Trophoblast cell (in vitro differentiated cells and primary cell): ENCODE results near the gene DESI1.
A peak's percentile ranks its signal among the peaks of the same experiment; 100 is the strongest.

Experiments
- DNase-seq, 2 donors: peaks; one replicate each; pipeline ENCODE4 v3.0.0-alpha.2; 2016
- H2AFZ ChIP-seq: 2 replicates; pipeline ENCODE4 v1.6.1; 2013; ENCODE audit warnings: low read length, moderate library complexity, mild to moderate bottlenecking; ENCODE audit not compliant: insufficient read depth, poor library complexity
- H2AK5ac ChIP-seq: 2 replicates; pipeline ENCODE4 v1.6.1; 2013; ENCODE audit warnings: mild to moderate bottlenecking, low read length
- H2BK120ac ChIP-seq: 2 replicates; pipeline ENCODE4 v1.6.1; 2013; ENCODE audit warnings: low read length, mild to moderate bottlenecking, moderate library complexity; ENCODE audit not compliant: insufficient read depth, poor library complexity
- H2BK12ac ChIP-seq: 2 replicates; pipeline ENCODE4 v1.6.1; 2013; ENCODE audit warnings: mild to moderate bottlenecking, low read length, moderate library complexity
- H2BK5ac ChIP-seq: 2 replicates; pipeline ENCODE4 v1.6.1; 2013; ENCODE audit warnings: low read length, low read depth, moderate library complexity, mild to moderate bottlenecking; ENCODE audit not compliant: poor library complexity
- H3K14ac ChIP-seq: 2 replicates; pipeline ENCODE4 v1.6.1; 2013; ENCODE audit warnings: mild to moderate bottlenecking, low read length
- H3K18ac ChIP-seq: 2 replicates; pipeline ENCODE4 v1.6.1; 2013; ENCODE audit warnings: mild to moderate bottlenecking, low read length
- H3K23ac ChIP-seq: 2 replicates; pipeline ENCODE4 v1.6.1; 2013; ENCODE audit warnings: low read length
- H3K27ac ChIP-seq: 2 replicates; pipeline ENCODE4 v1.5.1; 2013; ENCODE audit warnings: low read depth, mild to moderate bottlenecking, inconsistent platforms, low read length, moderate library complexity
- H3K27me3 ChIP-seq: 2 replicates; pipeline ENCODE4 v1.6.1; 2013; ENCODE audit warnings: inconsistent platforms, mild to moderate bottlenecking, low read length, moderate library complexity; ENCODE audit not compliant: insufficient read depth
- H3K36me3 ChIP-seq, 2 experiments: 1 replicate in 1 of 2; 2 replicates in 1 of 2; pipeline ENCODE4 v1.6.1; 2013; ENCODE audit warnings: low read length in 2 of 2, mild to moderate bottlenecking in 2 of 2, moderate library complexity in 1 of 2; ENCODE audit not compliant: insufficient read depth in 2 of 2, control insufficient read depth in 1 of 2
- H3K4ac ChIP-seq: 2 replicates; pipeline ENCODE4 v1.6.1; 2013; ENCODE audit warnings: low read depth, mild to moderate bottlenecking, low read length, moderate library complexity
- H3K4me1 ChIP-seq, 2 experiments: 1 replicate in 1 of 2; 2 replicates in 1 of 2; pipeline ENCODE4 v1.6.1; 2013; ENCODE audit warnings: low read length in 2 of 2, mild to moderate bottlenecking in 2 of 2, moderate library complexity in 1 of 2; ENCODE audit not compliant: insufficient read depth in 2 of 2, control insufficient read depth in 1 of 2
- H3K4me2 ChIP-seq: 2 replicates; pipeline ENCODE4 v1.6.1; 2013; ENCODE audit warnings: inconsistent platforms, mild to moderate bottlenecking, low read length, moderate library complexity
- H3K4me3 ChIP-seq: 2 replicates; pipeline ENCODE4 v1.5.1; 2013; ENCODE audit warnings: mild to moderate bottlenecking, low read depth, low read length, inconsistent platforms
- H3K79me1 ChIP-seq: one replicate; pipeline ENCODE4 v1.6.1; 2013; ENCODE audit warnings: low read length
- H3K79me2 ChIP-seq: 2 replicates; pipeline ENCODE4 v1.6.1; 2013; ENCODE audit warnings: low read length, mild to moderate bottlenecking; ENCODE audit not compliant: control insufficient read depth, insufficient read depth, poor library complexity
- H3K9ac ChIP-seq: 2 replicates; pipeline ENCODE4 v1.6.1; 2013; ENCODE audit warnings: mild to moderate bottlenecking, low read length
- H3K9me3 ChIP-seq: 2 replicates; pipeline ENCODE4 v1.6.1; 2013; ENCODE audit warnings: low read depth, mild to moderate bottlenecking, control low read depth, inconsistent platforms, low read length; ENCODE audit not compliant: insufficient read depth
- H4K12ac ChIP-seq: 2 replicates; pipeline ENCODE4 v1.6.1; 2013; ENCODE audit warnings: low read depth, mild to moderate bottlenecking, low read length, moderate library complexity
- H4K8ac ChIP-seq: 2 replicates; pipeline ENCODE4 v1.6.1; 2013; ENCODE audit warnings: low read depth, mild to moderate bottlenecking, low read length, moderate library complexity
- H4K91ac ChIP-seq: one replicate; pipeline ENCODE4 v1.6.1; 2013; ENCODE audit warnings: low read depth, mild to moderate bottlenecking, low read length, moderate library complexity
- WGBS: extraction: QIAGEN DNeasy Blood & Tissue Kit; methylation state at CpG from one replicate; pipeline ENCODE4 v1.1.7; 2013; ENCODE audit warnings: missing lambda C conversion rate; ENCODE audit not compliant: insufficient read length, insufficient coverage; ENCODE audit errors: extremely low coverage; 5-methylcytosine and 5-hydroxymethylcytosine counted together

DESI1 gene

DNA sequence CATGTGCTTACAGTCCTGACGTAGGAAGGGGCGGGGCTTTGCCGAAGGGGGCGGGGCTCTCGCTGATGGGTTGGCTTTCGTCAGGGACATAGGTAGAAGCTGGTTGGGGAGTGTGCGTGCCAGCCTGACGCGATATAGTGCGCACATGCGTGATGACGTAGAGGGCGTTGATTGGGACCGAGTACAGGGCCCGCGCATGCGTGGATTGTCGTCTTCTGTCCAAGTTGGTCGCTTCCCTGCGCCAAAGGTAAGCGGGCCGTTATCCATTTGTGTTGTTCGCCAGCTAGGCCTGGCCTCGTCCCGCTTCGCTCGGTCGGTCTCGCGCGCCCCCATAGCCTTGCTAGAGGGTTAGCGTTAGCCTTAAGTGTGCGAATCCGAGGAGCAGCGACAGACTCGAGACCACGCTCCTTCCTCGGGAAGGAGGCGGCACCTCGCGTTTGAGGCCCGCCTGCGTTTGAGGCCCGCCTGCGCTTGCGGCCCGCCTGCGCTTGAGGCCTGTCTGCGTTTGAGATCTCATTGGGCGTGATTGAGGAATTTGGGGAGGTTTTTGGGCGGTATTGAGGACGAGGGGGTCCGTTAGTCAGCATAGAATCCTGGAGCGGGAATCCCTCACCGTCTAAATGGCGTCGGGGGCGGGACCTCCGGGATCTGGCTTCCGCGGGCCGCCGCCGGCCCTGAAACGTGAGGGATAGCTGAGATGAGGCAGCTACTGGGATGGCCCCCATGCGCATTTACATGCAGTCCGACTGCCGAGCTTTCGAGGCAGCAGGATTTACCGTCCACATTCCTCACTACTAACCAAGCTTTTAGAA lies 462 bp upstream of the DESI1 start, which contains the start of gene XRCC6:
Gene XRCC6, plus strand, starts transcription at position 197 of the 812 bp plus-strand sequence. CDS start 710 bp downstream, outside the sequence.
- peak within 1 kb of the TSS; percentile 64 for H3K27ac ChIP-seq
- no CpG with 5 or more reads among the region's 70 CpGs for WGBS
- peak within 1 kb of the TSS; percentile 61 for H3K18ac ChIP-seq
- H3K36me3 ChIP-seq, result peaks cover 22 to 23% of the 10 kb centered on the region in 2 experiments
- H4K8ac ChIP-seq, result peak within 1 kb of the TSS; percentile 83
- DNase-seq, result peak; percentile 100
- peak within 1 kb of the TSS; percentile 79 for H3K4me2 ChIP-seq
- H3K9me3 ChIP-seq, result no peaks in the 10 kb centered on the region
- H3K4me3 ChIP-seq, result peak within 1 kb of the TSS; percentile 92
- H3K79me1 ChIP-seq, result peaks cover 9% of the 10 kb centered on the region
- H2BK120ac ChIP-seq, result peak within 1 kb of the TSS; percentile 18
- peak within 1 kb of the TSS; percentile 68 for H3K4ac ChIP-seq
- peak within 1 kb of the TSS; percentile 64 for H4K91ac ChIP-seq
- H3K23ac ChIP-seq, result no peak within 1 kb of the TSS
- peaks cover 7% of the 10 kb centered on the region for H3K79me2 ChIP-seq
- H4K12ac ChIP-seq, result peak within 1 kb of the TSS; percentile 59
- peak within 1 kb of the TSS; percentile 86 for H3K9ac ChIP-seq
- peak within 1 kb of the TSS; percentile 48 for H2AFZ ChIP-seq
- peak within 1 kb of the TSS; percentile 10 for H2BK5ac ChIP-seq
- H3K14ac ChIP-seq, result peak within 1 kb of the TSS; percentile 71
- peaks cover 2 to 5% of the 10 kb centered on the region in 2 experiments for H3K4me1 ChIP-seq
- H3K27me3 ChIP-seq, result no peaks in the 10 kb centered on the region
- peak within 1 kb of the TSS; percentile 69 for H2AK5ac ChIP-seq
- H2BK12ac ChIP-seq, result no peak within 1 kb of the TSS

DNA sequence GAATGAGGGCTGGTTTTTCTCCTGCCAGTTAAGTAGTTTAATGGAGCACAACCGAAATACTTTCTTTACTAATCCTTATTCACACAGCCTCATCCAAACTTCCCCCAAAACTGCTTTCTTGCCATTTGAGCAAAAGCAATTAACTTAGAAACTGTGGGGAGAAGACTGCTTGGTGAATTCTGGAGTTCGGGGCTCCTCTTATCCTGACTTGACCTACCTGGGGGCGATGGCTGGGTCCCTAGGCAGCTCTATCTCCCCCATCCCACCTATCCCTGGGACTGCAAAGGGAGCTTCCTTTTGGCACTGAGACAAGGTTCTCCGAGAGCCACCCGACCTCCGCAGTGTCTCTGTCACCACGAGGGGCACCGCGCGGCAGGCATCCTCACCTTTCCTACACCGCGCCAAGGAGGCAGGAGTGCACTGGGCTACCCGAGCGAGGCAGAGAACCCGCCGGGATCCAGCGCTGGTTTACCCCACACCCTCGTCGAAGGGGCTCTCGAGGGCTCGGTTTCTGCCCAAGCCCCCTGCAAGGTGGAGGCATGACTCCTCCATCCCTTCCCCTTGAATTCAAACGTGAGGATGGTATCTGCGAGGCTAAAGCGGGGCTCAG lies 759 bp downstream of the DESI1 start:
- Histone ChIP-seq H3K4ac (peak overlapping the region; percentile 53), H3K4me2 (peak overlapping the region; percentile 74), H3K79me2 (peaks cover 7% of the 10 kb centered on the region), H4K12ac (no peak overlapping the region), H3K4me1 (peaks cover 2 to 5% of the 10 kb centered on the region in 2 experiments), H2AK5ac (no peak overlapping the region), H3K36me3 (peaks cover 15 to 17% of the 10 kb centered on the region in 2 experiments), H3K9ac (peak overlapping the region; percentile 65), H2AFZ (peak overlapping the region; percentile 48), H3K27me3 (no peaks in the 10 kb centered on the region), H4K91ac (peak overlapping the region; percentile 9), H3K9me3 (no peaks in the 10 kb centered on the region), H2BK12ac (no peak overlapping the region), H4K8ac (peak overlapping the region; percentile 83), H3K27ac (peak overlapping the region; percentile 35), H2BK5ac (no peak overlapping the region), H3K4me3 (peak overlapping the region; percentile 87), H2BK120ac (no peak overlapping the region), H3K79me1 (peaks cover 9% of the 10 kb centered on the region), H3K18ac (peak overlapping the region; percentile 8), H3K14ac (peak overlapping the region; percentile 71), H3K23ac (no peak overlapping the region)
- no CpG with 5 or more reads among the region's 24 CpGs for WGBS
- peak; percentile 14 to 48 for DNase-seq

DNA sequence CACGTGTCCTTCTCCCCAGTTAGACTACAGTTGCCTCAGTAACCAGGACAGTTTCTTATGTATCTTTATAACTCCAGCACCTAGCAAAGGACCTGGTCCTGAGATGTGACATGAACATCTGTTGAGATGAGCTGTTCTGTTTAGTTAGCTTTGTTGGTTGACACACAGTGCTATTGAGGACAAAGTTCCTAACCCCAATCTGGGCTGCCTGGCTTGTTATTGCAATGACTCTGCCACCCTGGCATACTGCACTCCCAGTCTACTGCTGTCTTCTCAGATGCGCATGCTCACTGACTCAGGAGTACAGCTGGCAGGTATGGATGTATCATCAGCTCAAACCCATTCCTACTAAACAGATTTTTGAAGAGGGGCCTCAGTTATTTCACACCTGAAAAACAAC lies 7.4 kb downstream of the DESI1 start:
- Histone ChIP-seq H3K4me2 (no peak overlapping the region), H3K79me2 (no peaks in the 10 kb centered on the region), H4K91ac (no peak overlapping the region), H3K27ac (no peak overlapping the region), H3K36me3 (no peaks in the 10 kb centered on the region), H3K4me3 (no peak overlapping the region), H3K79me1 (no peaks in the 10 kb centered on the region), H3K9ac (no peak overlapping the region), H2BK5ac (no peak overlapping the region), H3K9me3 (no peaks in the 10 kb centered on the region), H4K8ac (no peak overlapping the region), H3K4me1 (no peaks in the 10 kb centered on the region), H2AK5ac (no peak overlapping the region), H4K12ac (no peak overlapping the region), H3K27me3 (no peaks in the 10 kb centered on the region), H3K23ac (no peak overlapping the region), H2AFZ (no peak overlapping the region), H3K14ac (no peak overlapping the region), H2BK12ac (no peak overlapping the region), H3K18ac (no peak overlapping the region), H2BK120ac (no peak overlapping the region), H3K4ac (no peak overlapping the region)
- no peak for DNase-seq
- no CpG with 5 or more reads among the region's 2 CpGs for WGBS

DNA sequence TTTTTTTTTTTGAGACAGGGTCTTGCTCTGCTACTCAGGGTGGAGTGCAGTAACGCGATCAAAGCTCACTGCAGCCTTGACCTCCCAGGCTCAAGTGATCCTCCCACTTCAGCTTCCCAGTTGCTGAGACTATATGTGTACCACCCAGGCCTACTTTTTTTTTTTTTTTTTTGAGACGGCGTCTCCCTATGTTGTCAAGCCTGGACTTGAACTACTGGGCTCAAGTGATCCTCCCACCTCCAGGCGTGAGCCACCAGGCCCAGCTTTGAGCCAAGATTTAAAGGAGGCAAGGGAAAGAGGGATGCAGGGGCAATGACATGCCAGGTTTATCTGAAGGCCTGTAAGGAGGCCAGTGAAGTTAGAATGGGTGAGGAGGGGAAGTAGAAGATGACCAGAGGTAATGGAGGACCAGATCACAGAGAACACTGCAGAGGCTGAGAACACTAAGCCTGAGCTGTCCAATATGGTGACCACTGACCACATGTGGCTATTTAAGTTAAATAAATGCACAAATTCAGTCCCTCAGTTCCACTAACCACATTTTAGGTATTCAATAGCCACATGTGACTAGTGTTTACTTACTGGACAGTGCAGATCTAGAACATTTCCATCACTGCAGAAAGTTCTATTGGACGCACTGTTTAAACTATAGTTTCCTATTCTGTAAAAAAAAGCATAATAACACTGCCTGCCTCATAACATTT lies 8.1 kb downstream of the DESI1 start:
- H3K18ac ChIP-seq, result no peak overlapping the region
- H3K36me3 ChIP-seq, result no peaks in the 10 kb centered on the region
- no peaks in the 10 kb centered on the region for H3K79me1 ChIP-seq
- H3K4me3 ChIP-seq, result no peak overlapping the region
- no peaks in the 10 kb centered on the region for H3K4me1 ChIP-seq
- H2BK120ac ChIP-seq, result no peak overlapping the region
- no peak for DNase-seq
- H2AK5ac ChIP-seq, result no peak overlapping the region
- H2AFZ ChIP-seq, result no peak overlapping the region
- H3K4me2 ChIP-seq, result no peak overlapping the region
- no peaks in the 10 kb centered on the region for H3K27me3 ChIP-seq
- no peaks in the 10 kb centered on the region for H3K79me2 ChIP-seq
- H2BK5ac ChIP-seq, result no peak overlapping the region
- H4K12ac ChIP-seq, result no peak overlapping the region
- H3K9me3 ChIP-seq, result no peaks in the 10 kb centered on the region
- no peak overlapping the region for H4K91ac ChIP-seq
- no peak overlapping the region for H3K14ac ChIP-seq
- H2BK12ac ChIP-seq, result no peak overlapping the region
- no peak overlapping the region for H3K23ac ChIP-seq
- H4K8ac ChIP-seq, result no peak overlapping the region
- no CpG with 5 or more reads among the region's 6 CpGs for WGBS
- H3K27ac ChIP-seq, result no peak overlapping the region
- H3K9ac ChIP-seq, result no peak overlapping the region
- H3K4ac ChIP-seq, result no peak overlapping the region
